GM06990 (cell line): ENCODE measurements around the gene AOC1.
"Not testable (repeated sequence)": the region's sequence is repeated elsewhere in the genome, so short reads cannot be mapped to it uniquely, and the experiment has no call there.

Experiments
- DNase-seq: peaks from one replicate; pipeline ENCODE4 v3.0.0-alpha.2; 2011; ENCODE audit not compliant: insufficient read length; ENCODE audit errors: extremely low read depth
- H3K27me3 ChIP-seq: replicated peaks from 2 replicates; pipeline ENCODE4 v1.6.0; 2011; ENCODE audit warnings: low read length; ENCODE audit not compliant: control insufficient read depth, insufficient read depth
- H3K36me3 ChIP-seq: 2 replicates; pipeline ENCODE4 v1.5.1; 2011; ENCODE audit warnings: low read length; ENCODE audit not compliant: control insufficient read depth, insufficient read depth
- H3K4me3 ChIP-seq: replicated peaks from 2 replicates; pipeline ENCODE4 v1.5.1; 2011; ENCODE audit warnings: low read depth, mild to moderate bottlenecking, control low read depth, low read length
- CTCF ChIP-seq: IDR thresholded peaks from 2 replicates; pipeline ENCODE4 v1.5.1; 2011; ENCODE audit warnings: low read length, control low read depth, mild to moderate bottlenecking, inconsistent platforms; ENCODE audit not compliant: insufficient read depth, poor library complexity, severe bottlenecking

AOC1 gene

GRCh38 chr7:150903606-150904005, 51.3 kb downstream of the AOC1 start:
- no peak overlapping the region for H3K4me3 ChIP-seq
- TF ChIP-seq CTCF, result no peak
- no peak for DNase-seq
- H3K36me3 ChIP-seq, result no peaks in the 10 kb centered on the region
- no peaks in the 10 kb centered on the region; the same call in 1 of the 2 replicates for H3K27me3 ChIP-seq

DNA sequence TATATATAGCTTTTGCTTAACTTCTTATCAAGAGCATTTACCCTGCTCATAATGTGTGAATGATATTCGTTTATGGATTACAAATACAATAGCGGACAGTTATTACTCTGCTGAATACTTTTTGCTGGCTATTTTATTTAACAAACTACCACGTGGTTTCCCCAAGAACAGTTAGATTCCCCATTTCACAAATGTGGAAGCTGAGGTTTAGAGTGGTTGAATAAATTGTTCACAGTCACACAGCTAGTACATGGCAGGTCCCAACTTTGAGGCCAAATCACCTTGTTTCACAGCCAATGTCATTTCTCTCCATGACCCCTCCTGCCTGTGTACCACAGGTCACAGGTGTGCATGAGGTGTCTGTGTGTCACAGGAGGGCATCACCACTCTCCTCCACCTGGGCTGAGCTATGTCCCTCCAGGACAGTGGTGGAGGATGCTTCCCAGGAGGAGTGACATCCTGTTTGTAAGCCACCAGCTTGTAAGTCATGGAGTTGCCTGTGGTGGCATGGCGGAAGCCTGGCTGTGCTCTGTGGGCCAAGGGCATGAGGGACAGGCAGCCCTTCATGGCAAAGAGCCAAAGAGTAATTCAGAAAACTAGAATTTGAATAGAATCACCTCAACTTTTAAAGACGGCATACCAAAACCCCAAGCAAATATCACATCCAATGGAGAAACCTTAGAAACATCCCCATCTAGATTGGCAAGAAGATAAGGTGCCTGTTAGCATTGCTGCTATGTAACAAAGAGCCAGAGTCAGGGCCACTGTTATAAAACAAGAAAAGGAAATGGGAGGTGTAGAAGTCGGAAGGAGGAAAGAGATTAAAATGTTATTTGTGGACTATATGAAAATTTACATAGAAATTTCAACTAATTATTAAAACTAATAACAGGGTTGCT, 51.9 kb downstream of the AOC1 start:
- no peak for TF ChIP-seq CTCF
- Histone ChIP-seq H3K36me3 (no peaks in the 10 kb centered on the region), H3K27me3 (no peaks in the 10 kb centered on the region; the same call in 1 of the 2 replicates), H3K4me3 (no peak overlapping the region)
- DNase-seq, result no peak

- TF ChIP-seq CTCF, result no peak
- Histone ChIP-seq H3K4me3 (no peak overlapping the region), H3K27me3 (no peaks in the 10 kb centered on the region; the same call in 1 of the 2 replicates), H3K36me3 (no peaks in the 10 kb centered on the region)
- DNase-seq, result no peak
Measured at GRCh38 chr7:150908173-150908572, 55.9 kb downstream of the AOC1 start.

GRCh38 chr7:150909200-150909995, 57.1 kb downstream of the AOC1 start:
- no peak for TF ChIP-seq CTCF
- H3K36me3 ChIP-seq, result no peaks in the 10 kb centered on the region
- no peak overlapping the region for H3K4me3 ChIP-seq
- DNase-seq, result no peak
- H3K27me3 ChIP-seq, result peaks cover 1% of the 10 kb centered on the region

- not testable (repeated sequence) for H3K27me3 ChIP-seq, DNase-seq, H3K36me3 ChIP-seq, H3K4me3 ChIP-seq
Measured at GRCh38 chr7:150910305-150910995, 58.1 kb downstream of the AOC1 start.
